NAMALWA (cell line): ENCODE results near the gene STK38L.

Experiments used
- DNase-seq: peaks from one replicate; pipeline ENCODE4 v3.0.0-alpha.2; 2015; ENCODE audit warnings: low spot score

The STK38L gene

GRCh38 chr12:27243804-27244688, at the start of gene STK38L:
TSS of gene STK38L (plus strand) at chr12:27244286. CDS start at chr12:27297721, 53,435 bp downstream.
- DNase-seq, result peak; percentile 98

- DNase-seq, result no peak
Observed at GRCh38 chr12:27194644-27195043, 49.4 kb upstream of the STK38L start.

GRCh38 chr12:27198036-27198435, 46.0 kb upstream of the STK38L start:
- no peak for DNase-seq

- no peak for DNase-seq
Observed at GRCh38 chr12:27199638-27200300, 44.3 kb upstream of the STK38L start.

- DNase-seq, result no peak
Observed at GRCh38 chr12:27201169-27201568, 42.9 kb upstream of the STK38L start.

GRCh38 chr12:27206801-27207502, 37.1 kb upstream of the STK38L start:
- no peak for DNase-seq

- DNase-seq, result no peak
Observed at GRCh38 chr12:27207615-27208413, 36.3 kb upstream of the STK38L start.

- no peak for DNase-seq
Observed at GRCh38 chr12:27208414-27208750, 35.7 kb upstream of the STK38L start.

- no peak for DNase-seq
Observed at GRCh38 chr12:27209257-27209910, 34.7 kb upstream of the STK38L start.

GRCh38 chr12:27210187-27210586, 33.9 kb upstream of the STK38L start:
- DNase-seq, result no peak

GRCh38 chr12:27212861-27213260, 31.2 kb upstream of the STK38L start:
- no peak for DNase-seq

GRCh38 chr12:27213304-27213703, 30.8 kb upstream of the STK38L start:
- DNase-seq, result no peak

- DNase-seq, result no peak
Observed at GRCh38 chr12:27213830-27214787, 30.0 kb upstream of the STK38L start.

- DNase-seq, result no peak
Observed at GRCh38 chr12:27217590-27217989, 26.5 kb upstream of the STK38L start.

GRCh38 chr12:27219693-27220054, 24.4 kb upstream of the STK38L start:
- DNase-seq, result no peak

- DNase-seq, result peak; percentile 20
Observed at GRCh38 chr12:27220055-27220987, 23.8 kb upstream of the STK38L start.

GRCh38 chr12:27220988-27221345, 23.1 kb upstream of the STK38L start:
- DNase-seq, result no peak

GRCh38 chr12:27221625-27222387, 22.3 kb upstream of the STK38L start:
- DNase-seq, result peak; percentile 23
